ENCODE measurements around the gene PXMP2. TPM values are rescaled to one million over a fixed set of nuclear protein-coding genes. Genes with fewer than 3 reads are reported as not detected.

The PXMP2 gene
- total RNA-seq, 1 experiment from 2014 or later = 17.8 TPM

DNA sequence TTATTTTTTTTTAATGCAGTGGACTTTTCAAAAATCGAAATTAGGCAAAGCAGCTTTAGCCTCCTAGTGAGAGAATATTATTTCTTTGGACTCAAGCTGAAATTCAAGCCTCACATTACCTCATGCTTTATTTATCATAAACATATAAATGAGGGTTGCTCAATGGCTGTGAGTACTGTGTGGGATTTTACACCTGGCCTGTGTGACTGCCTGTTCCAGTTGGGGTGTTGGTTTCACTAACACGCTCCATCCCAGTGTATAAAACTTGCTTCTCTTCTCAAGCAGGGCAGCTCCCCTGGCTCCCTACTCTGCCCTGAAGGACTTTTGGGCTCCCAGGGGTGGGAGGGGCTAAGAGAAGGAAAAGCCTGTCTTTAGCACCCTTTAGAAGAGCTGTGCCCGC lies 59.2 kb downstream of the PXMP2 start:
- Histone ChIP-seq H2BK5ac (ENCODE audit: insufficient read length, low read length) (no peak overlapping the region), H2BK20ac (ENCODE audit: low read depth, low read length, poor library complexity, severe bottlenecking) (no peak overlapping the region), H3K27me3 (ENCODE audit: insufficient read depth, low read length) (no peaks in the 10 kb centered on the region), H3K14ac (ENCODE audit: insufficient read depth, low read length) (no peak overlapping the region), H3K4ac (ENCODE audit: low read depth, low read length) (no peak overlapping the region), H3T11ph (ENCODE audit: low read length) (no peak overlapping the region), H4K91ac (ENCODE audit: insufficient read length, low read depth, low read length) (no peak overlapping the region), H2AFZ (ENCODE audit: low read length) (no peak overlapping the region), H3K79me1 (ENCODE audit: insufficient read depth, low read depth, low read length, poor library complexity, severe bottlenecking) (no peaks in the 10 kb centered on the region), H2AK5ac (ENCODE audit: insufficient read length, low read length) (no peak overlapping the region), H2BK120ac (ENCODE audit: low read depth, low read length, poor library complexity, severe bottlenecking) (no peak overlapping the region), H3K9me3 (ENCODE audit: control insufficient read depth, low read depth, low read length) (no peaks in the 10 kb centered on the region), H3K18ac (ENCODE audit: insufficient read length, low read depth, low read length) (no peak overlapping the region), H3K79me2 (ENCODE audit: insufficient read depth, low read length) (no peaks in the 10 kb centered on the region; the same call in 1 of the 2 replicates), H3K4me2 (ENCODE audit: insufficient read depth, insufficient read length, low read length) (no peak overlapping the region), H3K27ac (ENCODE audit: insufficient read length, low read depth, low read length) (no peak overlapping the region), H3K23ac (ENCODE audit: insufficient read length, low read depth, low read length) (no peak overlapping the region), H3K9ac (ENCODE audit: extremely low read depth, insufficient read length, low read length) (no peak overlapping the region), H2BK15ac (ENCODE audit: low read depth, low read length) (no peak overlapping the region), H2BK12ac (ENCODE audit: insufficient read length, low read depth, low read length) (no peak overlapping the region), H3K56ac (ENCODE audit: insufficient read length, low read depth, low read length) (no peak overlapping the region), H4K5ac (ENCODE audit: insufficient read length, low read depth, low read length) (no peak overlapping the region), H4K20me1 (ENCODE audit: control insufficient read depth, insufficient read depth, insufficient read length) (peaks cover 2% of the 10 kb centered on the region), H3K4me1 (ENCODE audit: insufficient read depth, low read length) (no peaks in the 10 kb centered on the region), H4K8ac (replicated peaks; ENCODE audit: insufficient read length, low read depth, low read length) (no peak overlapping the region), H3K23me2 (ENCODE audit: insufficient read length, low read depth, low read length, poor library complexity, severe bottlenecking) (no peaks in the 10 kb centered on the region)
- H3K4me1 Mint-ChIP-seq = no peaks in the 10 kb centered on the region
- no peak for DNase-seq
- no peak overlapping the region for H3K4me3 Mint-ChIP-seq
- no peak for TF ChIP-seq CTCF (conservative IDR thresholded peaks at IDR 0.05)
- no CpG with 5 or more reads among the region's 3 CpGs for WGBS (ENCODE audit: extremely low coverage, insufficient read length, low lambda C conversion rate)
- peaks cover 70 to 94% (median 81%) of the 10 kb centered on the region in 3 experiments for H3K36me3 Mint-ChIP-seq (ENCODE audit: insufficient read depth in 1 of 3, low read depth in 3 of 3)
- H3K27ac Mint-ChIP-seq = no peak overlapping the region
- H3K27me3 Mint-ChIP-seq (ENCODE audit: low read depth) = no peaks in the 10 kb centered on the region
- no peaks in the 10 kb centered on the region for H3K9me3 Mint-ChIP-seq

Data from H9 (cell line).